Kidney tubule cell (primary cell): ENCODE measurements around the gene CCDC83.
"Not testable (repeated sequence)": the region's sequence is repeated elsewhere in the genome, so short reads cannot be mapped to it uniquely, and the experiment has no call there.

Source experiments
- DNase-seq: peaks from one replicate; pipeline ENCODE4 v3.0.0-alpha.2; 2018; ENCODE audit warnings: low spot score

CCDC83 gene

DNA sequence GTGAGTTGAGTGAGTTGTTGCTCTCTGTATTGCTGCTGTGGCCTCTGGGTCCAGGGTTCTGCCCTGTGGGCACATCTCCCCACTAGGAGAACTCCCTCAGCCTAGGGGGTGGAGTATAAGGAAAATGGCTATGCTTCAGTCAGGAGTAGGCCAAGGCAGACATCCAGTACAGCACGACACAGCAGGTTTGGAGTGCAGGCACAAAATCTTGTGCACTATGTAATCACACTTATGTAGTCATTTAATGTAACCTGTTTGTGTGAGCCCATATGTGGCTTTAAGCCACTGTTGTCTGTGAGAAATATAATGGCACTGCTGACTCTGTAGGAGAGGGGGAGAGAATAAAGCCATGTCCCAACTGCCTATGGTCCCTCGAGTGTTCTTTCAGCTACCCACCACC is 90.1 kb downstream of the CCDC83 start:
- no peak for DNase-seq

DNA sequence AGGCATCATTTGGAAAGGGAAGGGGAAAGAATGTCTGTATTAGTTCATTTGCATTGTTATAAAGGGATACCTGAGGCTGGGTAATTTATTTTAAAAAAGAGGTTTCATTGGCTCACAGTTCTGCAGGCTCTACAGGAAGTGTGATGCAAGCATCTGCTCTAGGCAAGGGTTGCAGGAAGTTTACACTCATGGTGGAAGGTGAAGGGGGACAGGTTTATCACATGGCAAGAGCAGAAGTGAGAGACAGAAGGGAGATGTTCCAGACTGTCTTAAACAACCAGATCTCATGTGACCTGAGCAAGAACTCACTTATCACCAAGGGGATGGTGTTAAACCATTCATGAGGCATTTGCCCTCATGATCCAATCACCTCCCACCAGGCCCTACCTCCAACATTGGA is 90.6 kb downstream of the CCDC83 start:
- DNase-seq: no peak

GRCh38 chr11:85946221-85946620 is 91.0 kb downstream of the CCDC83 start:
- DNase-seq: peak; percentile 35

DNA sequence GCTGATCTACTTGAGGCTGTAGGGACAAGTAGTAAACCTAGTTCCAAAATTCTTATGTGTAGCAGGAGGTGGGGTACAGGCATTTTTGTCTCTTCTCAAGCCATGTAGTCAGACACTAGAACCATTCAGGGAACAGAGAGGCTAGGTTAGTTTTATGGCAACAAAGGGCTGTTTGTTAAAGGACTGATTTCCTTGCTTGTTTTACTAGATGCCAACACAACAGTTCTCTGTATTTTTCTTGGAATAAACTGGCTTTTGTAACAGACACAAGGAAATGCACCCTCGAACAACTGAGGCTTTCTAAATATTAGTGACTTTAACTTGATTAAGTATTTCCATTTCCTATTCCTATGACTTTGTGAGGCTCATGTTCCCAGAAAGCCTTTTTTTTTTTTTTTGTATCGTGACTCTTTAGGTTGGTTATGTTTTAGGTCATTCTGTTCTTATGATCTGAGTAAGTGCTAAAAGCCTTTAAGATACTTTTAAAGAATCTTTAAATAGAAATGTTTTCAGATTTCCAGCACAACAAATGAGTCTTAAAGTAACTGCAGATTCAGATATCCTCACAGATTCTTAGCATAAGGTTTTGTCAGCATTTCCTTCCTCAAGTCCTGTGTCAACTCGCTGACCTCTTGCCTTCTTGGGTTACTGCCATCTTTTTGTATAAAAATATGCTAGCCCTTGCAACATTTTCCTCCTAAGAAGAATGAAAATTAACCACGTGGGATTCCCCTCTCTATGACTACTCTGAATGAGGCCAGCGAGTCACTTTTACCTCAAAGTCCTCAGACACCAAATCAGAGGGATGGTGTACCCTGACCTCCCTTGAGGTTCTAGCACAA is 92.5 kb downstream of the CCDC83 start:
- peak; percentile 90 for DNase-seq

DNA sequence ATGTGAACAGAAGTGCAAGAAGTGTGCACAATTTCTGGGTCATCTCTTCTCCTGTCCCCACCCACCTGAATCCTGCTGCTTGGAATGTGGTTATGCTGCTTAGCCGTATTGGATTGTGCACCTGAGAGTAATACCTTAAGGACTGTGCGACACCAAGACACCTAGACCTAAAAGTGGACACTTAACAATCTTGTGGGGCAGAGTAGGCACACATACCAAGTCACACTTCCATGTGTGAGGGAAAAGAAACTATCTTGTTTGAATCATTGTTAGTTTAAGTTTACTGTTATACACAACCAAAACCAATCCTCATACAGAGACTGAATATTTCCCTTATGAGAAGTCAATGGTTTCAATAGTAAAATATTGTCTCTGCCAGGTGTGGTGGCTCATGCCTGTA is 93.7 kb downstream of the CCDC83 start:
- peak; percentile 68 for DNase-seq

DNA sequence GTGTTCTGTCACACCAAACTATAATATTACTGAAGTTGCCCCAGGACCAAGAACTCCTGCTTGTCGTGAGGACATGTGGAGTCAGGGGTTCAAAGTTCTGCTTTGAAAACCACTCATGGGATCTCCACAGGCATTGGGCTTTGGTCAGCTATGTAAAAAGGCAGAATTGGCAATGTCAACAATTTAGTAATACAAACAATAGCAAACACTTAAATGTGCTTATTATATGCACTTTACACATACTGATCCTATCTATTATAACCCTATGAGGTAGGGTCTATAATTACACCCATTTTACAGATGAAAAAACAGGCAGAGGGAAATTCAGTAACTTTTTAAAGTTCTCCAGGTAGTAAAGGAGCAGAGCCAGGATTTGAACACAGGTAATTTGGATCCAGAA is 94.6 kb downstream of the CCDC83 start:
- DNase-seq: no peak

DNA sequence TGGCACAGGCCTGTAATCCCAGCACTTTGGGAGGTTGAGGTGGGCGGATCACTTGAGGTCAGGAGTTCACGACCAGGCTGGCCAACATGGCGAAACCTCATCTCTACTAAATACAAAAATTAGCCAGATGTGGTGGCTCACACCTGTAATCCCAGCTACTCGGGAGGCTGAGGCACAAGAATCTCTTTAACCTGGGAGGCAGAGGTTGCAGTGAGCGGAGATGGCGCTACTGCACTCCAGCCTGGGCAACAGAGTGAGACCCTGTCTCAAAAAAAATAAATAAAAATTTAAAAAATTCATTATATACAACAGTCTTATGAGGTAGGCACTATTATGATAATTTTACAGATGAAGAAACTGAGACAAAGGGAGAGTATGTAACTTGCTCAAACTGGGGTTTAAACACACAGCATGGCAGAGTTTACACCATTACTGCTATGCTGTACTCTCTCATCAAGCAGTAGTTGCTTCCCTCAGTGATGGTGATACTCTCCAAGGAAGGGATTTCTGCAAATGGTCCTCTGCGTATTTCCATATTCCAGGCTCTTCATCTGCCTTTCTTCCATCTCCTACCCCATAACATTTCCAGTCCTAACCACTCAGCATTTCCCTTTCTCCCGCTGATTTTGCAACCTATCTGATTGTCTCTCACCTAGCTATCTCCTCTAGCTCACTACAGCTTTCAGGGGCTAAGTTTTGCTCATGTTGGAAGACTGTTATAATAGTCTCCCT is 95.3 kb downstream of the CCDC83 start:
- no peak for DNase-seq

- DNase-seq: no peak
Observed at GRCh38 chr11:85951049-85951405, 95.8 kb downstream of the CCDC83 start.

GRCh38 chr11:85951428-85952107 is 96.4 kb downstream of the CCDC83 start:
- DNase-seq: no peak

GRCh38 chr11:85952108-85952485 is 96.9 kb downstream of the CCDC83 start:
- DNase-seq: not testable (repeated sequence)

DNA sequence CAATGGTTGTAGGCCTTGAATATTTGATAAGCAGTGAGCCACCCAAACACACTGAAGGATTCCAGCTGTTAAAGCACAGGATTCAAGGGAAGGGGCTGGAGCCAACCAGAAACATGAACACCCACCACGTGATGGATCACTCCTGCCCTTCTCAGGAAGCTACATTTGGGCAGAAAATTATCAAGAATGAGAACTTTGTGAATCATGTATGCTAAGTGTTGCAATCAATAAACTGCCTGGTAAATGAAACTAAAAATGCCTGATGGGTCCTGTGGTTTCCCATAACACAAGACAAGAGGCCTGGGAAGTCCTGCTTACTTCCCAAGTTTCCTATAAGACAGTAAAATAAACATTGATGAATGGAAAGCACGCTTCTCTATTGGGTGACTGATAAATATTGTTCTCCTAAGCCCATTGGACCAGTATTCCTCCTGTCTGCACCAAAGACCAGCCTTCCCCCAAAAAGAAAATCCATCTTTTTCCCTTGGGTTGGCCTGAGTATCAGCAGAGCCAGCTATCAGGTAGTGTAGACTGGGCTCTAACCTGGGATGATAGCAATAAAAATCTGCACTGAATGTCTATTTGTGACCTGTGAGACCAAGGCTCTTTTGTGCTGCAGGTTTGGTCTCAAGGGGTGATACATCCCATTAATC is 98.4 kb downstream of the CCDC83 start:
- DNase-seq: no peak

GRCh38 chr11:85955531-85955930 is 100.3 kb downstream of the CCDC83 start:
- DNase-seq: peak; percentile 61

GRCh38 chr11:85960678-85961077 is 105.5 kb downstream of the CCDC83 start:
- no peak for DNase-seq

- no peak for DNase-seq
Observed at GRCh38 chr11:85961130-85961529, 105.9 kb downstream of the CCDC83 start.

GRCh38 chr11:85961930-85962363 is 106.8 kb downstream of the CCDC83 start:
- no peak for DNase-seq

DNA sequence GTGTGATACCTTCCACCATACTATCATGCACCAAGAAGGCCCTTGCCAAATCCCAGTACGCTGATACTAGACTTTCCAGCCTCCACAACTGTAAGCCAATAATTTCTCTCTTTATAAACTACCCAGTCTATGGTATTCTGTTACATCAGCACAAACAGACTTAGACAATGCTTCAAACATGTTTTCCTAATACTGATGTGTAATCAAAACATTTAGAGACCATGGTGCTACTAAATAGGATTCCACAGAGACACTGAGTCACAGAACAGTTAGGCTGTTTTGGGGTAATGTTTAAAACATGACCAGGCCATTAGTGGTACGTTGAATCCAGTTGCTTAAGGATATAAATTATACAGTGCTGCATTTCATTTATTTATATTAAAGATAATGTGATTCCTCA is 110.0 kb downstream of the CCDC83 start:
- DNase-seq: no peak

GRCh38 chr11:85967457-85967856 is 112.3 kb downstream of the CCDC83 start:
- no peak for DNase-seq
